Osteoblast (primary cell): Measurements from ENCODE around the gene PLB1. TPM values are rescaled to one million over a fixed set of nuclear protein-coding genes. Genes with fewer than 3 reads are reported as not detected.
A peak's percentile ranks its signal among the peaks of the same experiment; 100 is the strongest.

Experiments
- DNase-seq: peaks from one replicate; pipeline ENCODE4 v3.0.0; 2011; ENCODE audit warnings: low spot score, mixed read lengths; ENCODE audit not compliant: insufficient read length; ENCODE audit errors: missing footprints
- H2AFZ ChIP-seq: 2 replicates; pipeline ENCODE4 v1.6.0; 2011; ENCODE audit warnings: mild to moderate bottlenecking, low read length
- H3K27ac ChIP-seq: 2 replicates; pipeline ENCODE4 v1.5.1; 2011; ENCODE audit warnings: mild to moderate bottlenecking, low read depth, low read length, moderate library complexity
- H3K27me3 ChIP-seq: 2 replicates; pipeline ENCODE4 v1.6.0; 2012; ENCODE audit warnings: mild to moderate bottlenecking, control low read depth, inconsistent platforms, low read length, moderate library complexity; ENCODE audit not compliant: insufficient read depth
- H3K36me3 ChIP-seq: 2 replicates; pipeline ENCODE4 v1.5.1; 2011; ENCODE audit warnings: mild to moderate bottlenecking, low read length, control low read depth, moderate library complexity; ENCODE audit not compliant: insufficient read depth
- H3K4me1 ChIP-seq: 2 replicates; pipeline ENCODE4 v1.5.1; 2011; ENCODE audit warnings: mild to moderate bottlenecking, low read length, control low read depth, moderate library complexity; ENCODE audit not compliant: insufficient read depth
- H3K4me2 ChIP-seq: 2 replicates; pipeline ENCODE4 v1.6.0; 2011; ENCODE audit warnings: mild to moderate bottlenecking, low read length; ENCODE audit not compliant: insufficient read depth
- H3K4me3 ChIP-seq: fragments of 200-600 bp; sonication (generic); 3 replicates; pipeline ENCODE4 v1.5.1; 2012; ENCODE audit warnings: mild to moderate bottlenecking, low read length, inconsistent platforms; ENCODE audit not compliant: insufficient read depth
- H3K79me2 ChIP-seq: 2 replicates; pipeline ENCODE4 v1.6.0; 2012; ENCODE audit warnings: mild to moderate bottlenecking, low read length, control low read depth, inconsistent platforms; ENCODE audit not compliant: insufficient read depth
- H3K9me3 ChIP-seq: 2 replicates; pipeline ENCODE4 v1.5.1; 2011; ENCODE audit warnings: low read depth, low read length, control low read depth
- H4K20me1 ChIP-seq: 2 replicates; pipeline ENCODE4 v1.6.0; 2012; ENCODE audit warnings: mild to moderate bottlenecking, low read length, control low read depth; ENCODE audit not compliant: insufficient read depth
- small RNA-seq: library from RNA; depleted of rRNA; stranded (forward); fragments of <200 nt; gene quantifications from one replicate; pipeline ENCODE3, GENCODE V24; 2012
- total RNA-seq: library from RNA; depleted of rRNA; stranded (reverse); fragments of >200 nt; gene quantifications from 2 replicates; pipeline ENCODE4 v1.2.3, GENCODE V29; 2012
- TF ChIP-seq, protein P1 (sequence below): IDR thresholded peaks from 2 replicates; pipeline ENCODE4 v1.5.1; 2011; ENCODE audit warnings: mild to moderate bottlenecking, low read depth, low read length, moderate library complexity; ENCODE audit errors: extremely low read depth

PLB1 gene
- total RNA-seq, 1 donor, result 0.36 TPM

DNA sequence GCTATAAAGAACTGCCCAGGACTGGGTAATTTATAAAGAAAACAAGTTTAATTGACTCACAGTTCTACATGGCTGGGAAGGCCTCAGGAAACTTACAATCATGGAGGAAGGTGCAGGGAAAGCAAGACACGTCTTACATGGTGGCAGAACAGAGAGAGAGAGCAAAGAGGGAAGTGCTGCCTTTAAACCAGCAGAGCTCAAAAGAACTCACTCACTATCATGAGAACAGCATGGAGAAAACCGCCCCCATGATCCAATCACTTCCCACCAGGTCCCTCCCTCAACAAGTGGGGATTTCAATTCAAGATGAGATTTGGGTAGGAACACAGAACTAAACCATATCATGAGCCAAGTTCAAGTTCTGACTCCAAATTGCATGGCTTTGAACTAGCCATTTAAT lies 193.0 kb downstream of the PLB1 start:
- TF ChIP-seq, protein P1, sequence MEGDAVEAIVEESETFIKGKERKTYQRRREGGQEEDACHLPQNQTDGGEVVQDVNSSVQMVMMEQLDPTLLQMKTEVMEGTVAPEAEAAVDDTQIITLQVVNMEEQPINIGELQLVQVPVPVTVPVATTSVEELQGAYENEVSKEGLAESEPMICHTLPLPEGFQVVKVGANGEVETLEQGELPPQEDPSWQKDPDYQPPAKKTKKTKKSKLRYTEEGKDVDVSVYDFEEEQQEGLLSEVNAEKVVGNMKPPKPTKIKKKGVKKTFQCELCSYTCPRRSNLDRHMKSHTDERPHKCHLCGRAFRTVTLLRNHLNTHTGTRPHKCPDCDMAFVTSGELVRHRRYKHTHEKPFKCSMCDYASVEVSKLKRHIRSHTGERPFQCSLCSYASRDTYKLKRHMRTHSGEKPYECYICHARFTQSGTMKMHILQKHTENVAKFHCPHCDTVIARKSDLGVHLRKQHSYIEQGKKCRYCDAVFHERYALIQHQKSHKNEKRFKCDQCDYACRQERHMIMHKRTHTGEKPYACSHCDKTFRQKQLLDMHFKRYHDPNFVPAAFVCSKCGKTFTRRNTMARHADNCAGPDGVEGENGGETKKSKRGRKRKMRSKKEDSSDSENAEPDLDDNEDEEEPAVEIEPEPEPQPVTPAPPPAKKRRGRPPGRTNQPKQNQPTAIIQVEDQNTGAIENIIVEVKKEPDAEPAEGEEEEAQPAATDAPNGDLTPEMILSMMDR, result no peak
- Histone ChIP-seq H3K9me3 (no peaks in the 10 kb centered on the region), H3K4me2 (no peak overlapping the region), H3K27me3 (no peaks in the 10 kb centered on the region), H3K79me2 (no peaks in the 10 kb centered on the region), H3K4me3 (no peak overlapping the region), H3K4me1 (peaks cover 6% of the 10 kb centered on the region), H3K36me3 (no peaks in the 10 kb centered on the region), H4K20me1 (no peaks in the 10 kb centered on the region), H3K27ac (no peak overlapping the region), H2AFZ (no peak overlapping the region)
- no peak for DNase-seq

DNA sequence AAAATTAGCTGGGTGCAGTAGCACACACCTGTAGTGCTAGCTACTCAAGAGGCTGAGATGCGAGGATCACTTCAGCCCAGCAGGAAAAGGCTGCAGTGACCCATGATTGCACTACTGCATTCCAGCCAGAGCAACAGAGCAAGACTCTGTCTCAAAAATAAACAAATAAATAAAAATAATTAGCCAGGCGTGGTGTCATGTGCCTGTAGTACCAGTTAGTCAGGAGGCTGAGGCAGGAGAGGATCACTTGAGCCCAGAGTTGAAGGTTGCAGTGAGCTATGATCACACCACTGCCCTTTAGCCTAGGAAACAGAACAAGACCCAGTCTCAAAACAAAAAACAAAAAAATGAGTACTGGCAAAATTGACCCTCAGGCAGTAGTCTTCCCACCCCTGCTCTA lies 193.9 kb downstream of the PLB1 start:
- Histone ChIP-seq H3K4me3 (no peak overlapping the region), H3K79me2 (no peaks in the 10 kb centered on the region), H3K4me1 (peaks cover 6% of the 10 kb centered on the region), H3K4me2 (no peak overlapping the region), H3K36me3 (no peaks in the 10 kb centered on the region), H3K27ac (no peak overlapping the region), H2AFZ (no peak overlapping the region), H3K27me3 (no peaks in the 10 kb centered on the region), H4K20me1 (no peaks in the 10 kb centered on the region), H3K9me3 (no peaks in the 10 kb centered on the region)
- TF ChIP-seq, protein P1, result no peak
- no peak for DNase-seq

DNA sequence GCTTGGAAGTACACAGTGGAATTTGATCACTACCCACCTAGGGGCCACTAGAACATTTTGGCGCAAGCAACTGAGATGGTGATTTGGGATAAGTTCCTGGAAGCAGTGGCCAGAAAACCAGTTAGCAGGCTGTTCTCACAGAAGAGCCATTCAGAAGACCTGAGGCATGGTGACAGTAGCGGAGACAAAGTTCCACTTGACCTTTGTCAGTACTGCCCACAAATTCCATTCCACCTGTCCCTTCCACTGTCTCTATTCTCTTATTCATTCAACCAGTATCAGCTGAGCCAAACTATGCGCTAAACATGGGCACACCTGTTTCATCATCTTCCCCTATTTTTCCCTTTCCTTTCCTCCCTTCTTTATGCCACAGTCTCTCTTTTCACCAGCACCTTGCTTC lies 196.6 kb downstream of the PLB1 start:
- peak overlapping the region; percentile 36 for H2AFZ ChIP-seq
- DNase-seq, result no peak
- no peak overlapping the region for H3K27ac ChIP-seq
- no peak overlapping the region for H3K4me3 ChIP-seq
- no peaks in the 10 kb centered on the region for H3K36me3 ChIP-seq
- H3K4me1 ChIP-seq, result peaks cover 6% of the 10 kb centered on the region
- H3K4me2 ChIP-seq, result peak overlapping the region; percentile 6
- no peaks in the 10 kb centered on the region for H3K79me2 ChIP-seq
- no peaks in the 10 kb centered on the region for H3K9me3 ChIP-seq
- H4K20me1 ChIP-seq, result no peaks in the 10 kb centered on the region
- no peaks in the 10 kb centered on the region for H3K27me3 ChIP-seq
- TF ChIP-seq, protein P1, result no peak

DNA sequence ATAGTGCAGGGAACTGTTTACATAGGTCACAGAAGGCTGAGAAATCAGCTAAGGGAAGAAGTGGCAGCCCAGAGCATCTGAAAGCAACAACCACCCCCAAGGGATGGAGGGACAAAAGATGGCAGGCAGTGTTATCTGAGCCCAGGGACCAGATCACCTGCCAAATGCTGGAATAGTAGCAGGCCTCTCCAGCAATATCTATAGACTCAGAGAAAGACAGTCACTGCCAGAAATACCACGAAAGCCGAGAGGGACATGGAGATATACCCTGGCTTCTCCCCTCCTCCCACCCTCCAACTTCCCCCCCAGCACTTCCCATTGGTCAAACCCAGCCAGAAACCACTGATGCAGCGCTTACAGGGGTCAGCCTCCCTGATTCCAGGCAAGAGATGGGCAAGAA lies 197.4 kb downstream of the PLB1 start:
- no peaks in the 10 kb centered on the region for H3K79me2 ChIP-seq
- H3K4me2 ChIP-seq, result no peak overlapping the region
- no peaks in the 10 kb centered on the region for H3K36me3 ChIP-seq

More for the DNA sequence above, 197.4 kb downstream of the PLB1 start:
- no peak overlapping the region for H3K27ac ChIP-seq
- no peak overlapping the region for H3K4me3 ChIP-seq
- no peak overlapping the region for H2AFZ ChIP-seq
- TF ChIP-seq, protein P1, result no peak
- no peaks in the 10 kb centered on the region for H3K27me3 ChIP-seq
- H3K4me1 ChIP-seq, result peaks cover 6% of the 10 kb centered on the region
- no peak for DNase-seq
- H3K9me3 ChIP-seq, result no peaks in the 10 kb centered on the region
- no peaks in the 10 kb centered on the region for H4K20me1 ChIP-seq

Small RNA genes lying within 50 kb of the gene (small RNA-seq; reads per million reads assigned to genes)
- gene RNA5SP89 (not detected), gene SNRPGP7 (not detected)

Other genes starting within 250 kb of the PLB1 start
- gene FOSL2, start 103.2 kb upstream of the PLB1 start, total RNA-seq, result 64.5 and 86.9 TPM in 2 replicates